ENCODE measurements around the gene APOA1. TPM values are rescaled to one million over a fixed set of nuclear protein-coding genes. Genes with fewer than 3 reads are reported as not detected.

APOA1 gene
- polyA plus RNA-seq, 1 of the 3 experiments (the other 2 are of a cell fraction), result 0.20 TPM

GRCh38 chr11:116833816-116834534, 3.4 kb downstream of the APOA1 start:
- 88% methylated on average over 14 of the region's 14 CpGs for WGBS (ENCODE audit: low lambda C conversion rate)
- Histone ChIP-seq H3K4me1 (ENCODE audit: control insufficient read depth in 1 of 2, insufficient read depth in 2 of 2, low read depth in 1 of 2, low read length in 1 of 2) (peaks cover 0 to 22% of the 10 kb centered on the region in 2 experiments; a peak in 1 of 4 replicates), H3K9me2 (no peaks in the 10 kb centered on the region), H2AFZ (ENCODE audit: low read depth) (no peak overlapping the region), H3K9me3 (no peaks in the 10 kb centered on the region), H3K9ac (no peak overlapping the region), H3K27ac (ENCODE audit: low read depth in 2 of 2, low read length in 1 of 2) (no peak overlapping the region), H4K20me1 (ENCODE audit: insufficient read depth) (no peaks in the 10 kb centered on the region), H3K36me3 (replicated peaks in 1 of 2; ENCODE audit: control insufficient read depth in 1 of 2, insufficient read depth in 2 of 2, low read length in 1 of 2) (no peaks in the 10 kb centered on the region), H3F3A (replicated peaks; ENCODE audit: insufficient read depth) (no peaks in the 10 kb centered on the region), H3K4me2 (no peak overlapping the region), H3K79me2 (ENCODE audit: insufficient read depth) (no peaks in the 10 kb centered on the region), H3K4me3 (ENCODE audit: low read depth in 2 of 2, low read length in 1 of 2) (no peak overlapping the region), H3K27me3 (ENCODE audit: insufficient read depth) (no peaks in the 10 kb centered on the region)
- POLR2A ChIA-PET, result no interaction called here
- no peak for DNase-seq
- CTCF ChIA-PET, result interaction anchor here (1.5 to 2.0 kb wide), 3 partner anchors 12 to 272 kb away, joined by 4 to 11 read pairs (median 6); partner anchors contain the start of gene APOA5
- TF ChIP-seq RXRA (IDR thresholded peaks at IDR 0.05; ENCODE audit: borderline replicate concordance, low read depth) (no peak), TCF12 (IDR thresholded peaks at IDR 0.05) (no peak), RCOR1 (IDR thresholded peaks at IDR 0.05; ENCODE audit: low read length) (no peak), MAX (IDR thresholded peaks at IDR 0.05; ENCODE audit: low read depth) (no peak), RFX5 (IDR thresholded peaks at IDR 0.05; ENCODE audit: low read length) (no peak), YY1 (IDR thresholded peaks at IDR 0.05; ENCODE audit: low read depth) (no peak), TEAD4 (IDR thresholded peaks at IDR 0.05; ENCODE audit: borderline replicate concordance, insufficient read depth) (no peak), CTCF (IDR thresholded peaks at IDR 0.05) (no peak), TAF1 (IDR thresholded peaks at IDR 0.05; ENCODE audit: borderline replicate concordance, low read depth, low read length) (no peak), GABPA (IDR thresholded peaks at IDR 0.05; ENCODE audit: low read depth) (no peak), ELF1 (IDR thresholded peaks at IDR 0.05) (no peak), REST (IDR thresholded peaks at IDR 0.05; ENCODE audit: low read depth, low read length) (no peak), PBX3 (IDR thresholded peaks at IDR 0.05) (no peak), JUND (IDR thresholded peaks at IDR 0.05) (no peak), FOXM1 (IDR thresholded peaks at IDR 0.05; ENCODE audit: low read depth) (no peak)
